HL-60 (cell line): ENCODE results near the gene RAB3C.

Experiments used
- TF ChIP-seq, protein P1 (sequence below): IDR thresholded peaks from one replicate; pipeline ENCODE4 v1.5.1; 2011; ENCODE audit warnings: low read length, control low read depth, inconsistent platforms; ENCODE audit not compliant: insufficient read depth
- TF ChIP-seq, protein P2 (sequence below): IDR thresholded peaks from 2 replicates; pipeline ENCODE4 v1.6.1; 2012; ENCODE audit warnings: low read depth; ENCODE audit not compliant: insufficient replicate concordance

DNA sequence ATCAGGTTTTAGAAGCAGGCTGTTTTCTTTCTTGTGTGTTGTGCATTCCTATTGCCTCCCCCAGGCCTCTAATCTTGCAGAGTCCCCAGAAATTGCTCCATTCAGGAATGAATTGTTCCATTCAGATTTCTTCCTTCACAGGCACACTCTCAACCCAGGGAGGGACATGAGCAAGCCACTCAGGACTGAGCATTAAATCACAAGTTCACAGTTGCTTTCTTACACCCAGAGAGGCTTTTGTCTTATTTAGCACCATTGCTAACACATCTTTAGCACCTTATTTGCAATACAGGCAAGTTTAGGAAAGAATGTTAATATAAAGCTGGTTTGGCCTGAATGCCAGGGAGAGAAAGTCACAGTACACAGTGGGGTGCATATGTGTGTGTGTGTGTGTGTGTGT lies 221.4 kb downstream of the RAB3C start:
- TF ChIP-seq, protein P1, sequence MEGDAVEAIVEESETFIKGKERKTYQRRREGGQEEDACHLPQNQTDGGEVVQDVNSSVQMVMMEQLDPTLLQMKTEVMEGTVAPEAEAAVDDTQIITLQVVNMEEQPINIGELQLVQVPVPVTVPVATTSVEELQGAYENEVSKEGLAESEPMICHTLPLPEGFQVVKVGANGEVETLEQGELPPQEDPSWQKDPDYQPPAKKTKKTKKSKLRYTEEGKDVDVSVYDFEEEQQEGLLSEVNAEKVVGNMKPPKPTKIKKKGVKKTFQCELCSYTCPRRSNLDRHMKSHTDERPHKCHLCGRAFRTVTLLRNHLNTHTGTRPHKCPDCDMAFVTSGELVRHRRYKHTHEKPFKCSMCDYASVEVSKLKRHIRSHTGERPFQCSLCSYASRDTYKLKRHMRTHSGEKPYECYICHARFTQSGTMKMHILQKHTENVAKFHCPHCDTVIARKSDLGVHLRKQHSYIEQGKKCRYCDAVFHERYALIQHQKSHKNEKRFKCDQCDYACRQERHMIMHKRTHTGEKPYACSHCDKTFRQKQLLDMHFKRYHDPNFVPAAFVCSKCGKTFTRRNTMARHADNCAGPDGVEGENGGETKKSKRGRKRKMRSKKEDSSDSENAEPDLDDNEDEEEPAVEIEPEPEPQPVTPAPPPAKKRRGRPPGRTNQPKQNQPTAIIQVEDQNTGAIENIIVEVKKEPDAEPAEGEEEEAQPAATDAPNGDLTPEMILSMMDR: no peak
- TF ChIP-seq, protein P2, sequence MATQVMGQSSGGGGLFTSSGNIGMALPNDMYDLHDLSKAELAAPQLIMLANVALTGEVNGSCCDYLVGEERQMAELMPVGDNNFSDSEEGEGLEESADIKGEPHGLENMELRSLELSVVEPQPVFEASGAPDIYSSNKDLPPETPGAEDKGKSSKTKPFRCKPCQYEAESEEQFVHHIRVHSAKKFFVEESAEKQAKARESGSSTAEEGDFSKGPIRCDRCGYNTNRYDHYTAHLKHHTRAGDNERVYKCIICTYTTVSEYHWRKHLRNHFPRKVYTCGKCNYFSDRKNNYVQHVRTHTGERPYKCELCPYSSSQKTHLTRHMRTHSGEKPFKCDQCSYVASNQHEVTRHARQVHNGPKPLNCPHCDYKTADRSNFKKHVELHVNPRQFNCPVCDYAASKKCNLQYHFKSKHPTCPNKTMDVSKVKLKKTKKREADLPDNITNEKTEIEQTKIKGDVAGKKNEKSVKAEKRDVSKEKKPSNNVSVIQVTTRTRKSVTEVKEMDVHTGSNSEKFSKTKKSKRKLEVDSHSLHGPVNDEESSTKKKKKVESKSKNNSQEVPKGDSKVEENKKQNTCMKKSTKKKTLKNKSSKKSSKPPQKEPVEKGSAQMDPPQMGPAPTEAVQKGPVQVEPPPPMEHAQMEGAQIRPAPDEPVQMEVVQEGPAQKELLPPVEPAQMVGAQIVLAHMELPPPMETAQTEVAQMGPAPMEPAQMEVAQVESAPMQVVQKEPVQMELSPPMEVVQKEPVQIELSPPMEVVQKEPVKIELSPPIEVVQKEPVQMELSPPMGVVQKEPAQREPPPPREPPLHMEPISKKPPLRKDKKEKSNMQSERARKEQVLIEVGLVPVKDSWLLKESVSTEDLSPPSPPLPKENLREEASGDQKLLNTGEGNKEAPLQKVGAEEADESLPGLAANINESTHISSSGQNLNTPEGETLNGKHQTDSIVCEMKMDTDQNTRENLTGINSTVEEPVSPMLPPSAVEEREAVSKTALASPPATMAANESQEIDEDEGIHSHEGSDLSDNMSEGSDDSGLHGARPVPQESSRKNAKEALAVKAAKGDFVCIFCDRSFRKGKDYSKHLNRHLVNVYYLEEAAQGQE: no peak
